NCI-H2029 (cell line): ENCODE results near the gene PPP2CA.
"Not testable (repeated sequence)": the region's sequence is repeated elsewhere in the genome, so short reads cannot be mapped to it uniquely, and the experiment has no call there.

Source experiments
- DNase-seq: peaks from one replicate; lab custom pipeline; 2025; lab: John Stamatoyannopoulos, UW

The PPP2CA gene

GRCh38 chr5:134189031-134189430 lies 36.8 kb downstream of the PPP2CA start:
- no peak for DNase-seq

- no peak for DNase-seq
These were observed 37.8 kb downstream of the PPP2CA start for GRCh38 chr5:134188092-134188491.

GRCh38 chr5:134184155-134185135 lies 41.4 kb downstream of the PPP2CA start:
- peak; percentile 48 for DNase-seq

GRCh38 chr5:134183481-134183880 lies 42.4 kb downstream of the PPP2CA start:
- DNase-seq: no peak

- no peak for DNase-seq
These were observed 47.8 kb downstream of the PPP2CA start for GRCh38 chr5:134178096-134178419.

- peak; percentile 61 for DNase-seq
These were observed 48.3 kb downstream of the PPP2CA start for GRCh38 chr5:134177369-134178095.

GRCh38 chr5:134176511-134177368 lies 49.1 kb downstream of the PPP2CA start, which contains the start of gene SKP1:
Gene SKP1 (minus strand): TSS chr5:134176950. CDS start chr5:134174022, 2,928 bp downstream.
- DNase-seq: peak; percentile 71

GRCh38 chr5:134175921-134176510 lies 49.9 kb downstream of the PPP2CA start:
- DNase-seq: peak; percentile 12

GRCh38 chr5:134174841-134175839 lies 50.7 kb downstream of the PPP2CA start:
- peak; percentile 12 for DNase-seq

- DNase-seq: no peak
These were observed 53.9 kb downstream of the PPP2CA start for GRCh38 chr5:134171972-134172371.

GRCh38 chr5:134162592-134162991 lies 63.3 kb downstream of the PPP2CA start:
- DNase-seq: no peak

GRCh38 chr5:134161513-134162395 lies 64.1 kb downstream of the PPP2CA start:
- no peak for DNase-seq

- no peak for DNase-seq
These were observed 72.2 kb downstream of the PPP2CA start for GRCh38 chr5:134153657-134154056.

- DNase-seq: no peak
These were observed 72.6 kb downstream of the PPP2CA start for GRCh38 chr5:134153241-134153640.

GRCh38 chr5:134152173-134152832 lies 73.6 kb downstream of the PPP2CA start:
- not testable (repeated sequence) for DNase-seq

GRCh38 chr5:134151723-134152122 lies 74.2 kb downstream of the PPP2CA start:
- no peak for DNase-seq

- DNase-seq: no peak
These were observed 76.1 kb downstream of the PPP2CA start for GRCh38 chr5:134149571-134150303.

- no peak for DNase-seq
These were observed 76.8 kb downstream of the PPP2CA start for GRCh38 chr5:134148986-134149539.
